ENCODE results near the gene SLC2A10.

Gene SLC2A10

GRCh38 chr20:46739431-46740213, 30.2 kb downstream of the SLC2A10 start:
- DNase-seq: no peak

- DNase-seq: no peak
Measured at GRCh38 chr20:46740214-46740609, 30.8 kb downstream of the SLC2A10 start.

GRCh38 chr20:46741924-46742668, 32.6 kb downstream of the SLC2A10 start:
- no peak for DNase-seq

- DNase-seq: no peak
Measured at GRCh38 chr20:46742669-46743045, 33.2 kb downstream of the SLC2A10 start.

- no peak for DNase-seq
Measured at GRCh38 chr20:46743088-46743487, 33.6 kb downstream of the SLC2A10 start.

GRCh38 chr20:46746956-46747526, 37.6 kb downstream of the SLC2A10 start:
- DNase-seq: no peak

GRCh38 chr20:46749147-46749546, 39.7 kb downstream of the SLC2A10 start:
- no peak for DNase-seq

GRCh38 chr20:46751856-46752255, 42.4 kb downstream of the SLC2A10 start:
- no peak for DNase-seq

GRCh38 chr20:46752728-46753127, 43.3 kb downstream of the SLC2A10 start:
- peak; percentile 89 for DNase-seq

GRCh38 chr20:46755483-46756413, 46.3 kb downstream of the SLC2A10 start:
- DNase-seq: no peak

- no peak for DNase-seq
Measured at GRCh38 chr20:46756419-46756818, 47.0 kb downstream of the SLC2A10 start.

GRCh38 chr20:46757135-46757534, 47.7 kb downstream of the SLC2A10 start:
- no peak for DNase-seq

GRCh38 chr20:46757754-46758678, 48.6 kb downstream of the SLC2A10 start:
- DNase-seq: peak; percentile 90

GRCh38 chr20:46758929-46759669, 49.6 kb downstream of the SLC2A10 start:
- no peak for DNase-seq

- DNase-seq: no peak
Measured at GRCh38 chr20:46761566-46761965, 52.1 kb downstream of the SLC2A10 start.

- no peak for DNase-seq
Measured at GRCh38 chr20:46764068-46764467, 54.6 kb downstream of the SLC2A10 start.

GRCh38 chr20:46765506-46766120, 56.2 kb downstream of the SLC2A10 start:
- peak; percentile 28 for DNase-seq

- DNase-seq: no peak
Measured at GRCh38 chr20:46767127-46767761, 57.8 kb downstream of the SLC2A10 start.

- no peak for DNase-seq
Measured at GRCh38 chr20:46770330-46771194, 61.1 kb downstream of the SLC2A10 start.
